HUES6 (cell line): ENCODE data around the gene ENOX1.

Experiments used
- H3K27ac ChIP-seq: 2 replicates; pipeline ENCODE4 v1.7.0; 2013; ENCODE audit warnings: low read depth, mild to moderate bottlenecking, low read length, inconsistent platforms
- H3K27me3 ChIP-seq: 2 replicates; pipeline ENCODE4 v1.6.1; 2013; ENCODE audit warnings: low read length; ENCODE audit not compliant: control insufficient read depth, insufficient read depth
- H3K36me3 ChIP-seq: 2 replicates; pipeline ENCODE4 v1.6.1; 2013; ENCODE audit warnings: low read length; ENCODE audit not compliant: control insufficient read depth, insufficient read depth
- H3K4me1 ChIP-seq: 2 replicates; pipeline ENCODE4 v1.6.1; 2013; ENCODE audit warnings: low read length; ENCODE audit not compliant: control insufficient read depth, insufficient read depth
- H3K4me3 ChIP-seq: 2 replicates; pipeline ENCODE4 v1.5.1; 2013; ENCODE audit warnings: low read depth, low read length
- H3K9ac ChIP-seq: one replicate; pipeline ENCODE4 v1.6.1; 2013; ENCODE audit warnings: mild to moderate bottlenecking, low read length
- H3K9me3 ChIP-seq: 2 replicates; pipeline ENCODE4 v1.6.1; 2013; ENCODE audit warnings: low read depth, low read length; ENCODE audit not compliant: control insufficient read depth, insufficient read depth

ENOX1 gene

GRCh38 chr13:43206838-43207237 is 579.9 kb downstream of the ENOX1 start:
- Histone ChIP-seq H3K9me3 (peaks cover 20% of the 10 kb centered on the region), H3K4me3 (no peak overlapping the region), H3K9ac (no peak overlapping the region), H3K27me3 (no peaks in the 10 kb centered on the region), H3K27ac (no peak overlapping the region), H3K36me3 (no peaks in the 10 kb centered on the region), H3K4me1 (no peaks in the 10 kb centered on the region)

GRCh38 chr13:43205416-43205815 is 581.4 kb downstream of the ENOX1 start:
- no peaks in the 10 kb centered on the region for H3K4me1 ChIP-seq
- H3K36me3 ChIP-seq = no peaks in the 10 kb centered on the region
- no peak overlapping the region for H3K27ac ChIP-seq
- no peak overlapping the region for H3K9ac ChIP-seq
- peaks cover 23% of the 10 kb centered on the region for H3K9me3 ChIP-seq
- no peaks in the 10 kb centered on the region for H3K27me3 ChIP-seq
- H3K4me3 ChIP-seq = no peak overlapping the region

- no peaks in the 10 kb centered on the region for H3K4me1 ChIP-seq
- no peak overlapping the region for H3K4me3 ChIP-seq
- peaks cover 23% of the 10 kb centered on the region for H3K9me3 ChIP-seq
- no peaks in the 10 kb centered on the region for H3K36me3 ChIP-seq
- H3K9ac ChIP-seq = no peak overlapping the region
- no peaks in the 10 kb centered on the region for H3K27me3 ChIP-seq
- no peak overlapping the region for H3K27ac ChIP-seq
Measured at GRCh38 chr13:43204591-43204990, 582.2 kb downstream of the ENOX1 start.

GRCh38 chr13:43203781-43204180 is 583.0 kb downstream of the ENOX1 start:
- Histone ChIP-seq H3K27me3 (no peaks in the 10 kb centered on the region), H3K9ac (no peak overlapping the region), H3K27ac (no peak overlapping the region), H3K4me3 (no peak overlapping the region), H3K9me3 (peaks cover 23% of the 10 kb centered on the region), H3K36me3 (no peaks in the 10 kb centered on the region), H3K4me1 (no peaks in the 10 kb centered on the region)

- peaks cover 23% of the 10 kb centered on the region for H3K9me3 ChIP-seq
- H3K36me3 ChIP-seq = no peaks in the 10 kb centered on the region
- no peak overlapping the region for H3K27ac ChIP-seq
- no peaks in the 10 kb centered on the region for H3K4me1 ChIP-seq
- no peak overlapping the region for H3K9ac ChIP-seq
- no peak overlapping the region for H3K4me3 ChIP-seq
- H3K27me3 ChIP-seq = no peaks in the 10 kb centered on the region
Measured at GRCh38 chr13:43200736-43201135, 586.0 kb downstream of the ENOX1 start.

- Histone ChIP-seq H3K9ac (no peak overlapping the region), H3K4me1 (no peaks in the 10 kb centered on the region), H3K4me3 (no peak overlapping the region), H3K27ac (no peak overlapping the region), H3K9me3 (peaks cover 23% of the 10 kb centered on the region), H3K27me3 (no peaks in the 10 kb centered on the region), H3K36me3 (no peaks in the 10 kb centered on the region)
Measured at GRCh38 chr13:43200307-43200706, 586.5 kb downstream of the ENOX1 start.

- Histone ChIP-seq H3K9ac (no peak overlapping the region), H3K4me3 (no peak overlapping the region), H3K4me1 (no peaks in the 10 kb centered on the region), H3K27me3 (no peaks in the 10 kb centered on the region), H3K9me3 (peaks cover 3% of the 10 kb centered on the region), H3K27ac (no peak overlapping the region), H3K36me3 (no peaks in the 10 kb centered on the region)
Measured at GRCh38 chr13:43196750-43197370, 589.9 kb downstream of the ENOX1 start.

GRCh38 chr13:43196086-43196621 is 590.6 kb downstream of the ENOX1 start:
- H3K4me3 ChIP-seq = no peak overlapping the region
- no peaks in the 10 kb centered on the region for H3K27me3 ChIP-seq
- H3K36me3 ChIP-seq = no peaks in the 10 kb centered on the region
- H3K9ac ChIP-seq = no peak overlapping the region
- no peak overlapping the region for H3K27ac ChIP-seq
- no peaks in the 10 kb centered on the region for H3K4me1 ChIP-seq
- H3K9me3 ChIP-seq = no peaks in the 10 kb centered on the region; the same call in 1 of the 2 replicates

GRCh38 chr13:43195551-43195950 is 591.2 kb downstream of the ENOX1 start:
- no peaks in the 10 kb centered on the region for H3K27me3 ChIP-seq
- no peaks in the 10 kb centered on the region for H3K9me3 ChIP-seq
- no peaks in the 10 kb centered on the region for H3K4me1 ChIP-seq
- no peak overlapping the region for H3K9ac ChIP-seq
- no peak overlapping the region for H3K27ac ChIP-seq
- H3K4me3 ChIP-seq = no peak overlapping the region
- H3K36me3 ChIP-seq = no peaks in the 10 kb centered on the region

GRCh38 chr13:43195112-43195511 is 591.7 kb downstream of the ENOX1 start:
- Histone ChIP-seq H3K27me3 (no peaks in the 10 kb centered on the region), H3K4me3 (no peak overlapping the region)

GRCh38 chr13:43193789-43194420 is 592.9 kb downstream of the ENOX1 start:
- no peaks in the 10 kb centered on the region for H3K27me3 ChIP-seq
- H3K4me1 ChIP-seq = no peaks in the 10 kb centered on the region
- no peak overlapping the region for H3K27ac ChIP-seq
- H3K9ac ChIP-seq = no peak overlapping the region
- no peak overlapping the region for H3K4me3 ChIP-seq
- H3K36me3 ChIP-seq = no peaks in the 10 kb centered on the region
- no peaks in the 10 kb centered on the region for H3K9me3 ChIP-seq

More at GRCh38 chr13:43195112-43195511, 591.7 kb downstream of the ENOX1 start:
- H3K9me3 ChIP-seq = no peaks in the 10 kb centered on the region
- H3K27ac ChIP-seq = no peak overlapping the region
- no peaks in the 10 kb centered on the region for H3K36me3 ChIP-seq
- no peaks in the 10 kb centered on the region for H3K4me1 ChIP-seq
- H3K9ac ChIP-seq = no peak overlapping the region
